ENCODE measurements around the gene PEPD.

DNA sequence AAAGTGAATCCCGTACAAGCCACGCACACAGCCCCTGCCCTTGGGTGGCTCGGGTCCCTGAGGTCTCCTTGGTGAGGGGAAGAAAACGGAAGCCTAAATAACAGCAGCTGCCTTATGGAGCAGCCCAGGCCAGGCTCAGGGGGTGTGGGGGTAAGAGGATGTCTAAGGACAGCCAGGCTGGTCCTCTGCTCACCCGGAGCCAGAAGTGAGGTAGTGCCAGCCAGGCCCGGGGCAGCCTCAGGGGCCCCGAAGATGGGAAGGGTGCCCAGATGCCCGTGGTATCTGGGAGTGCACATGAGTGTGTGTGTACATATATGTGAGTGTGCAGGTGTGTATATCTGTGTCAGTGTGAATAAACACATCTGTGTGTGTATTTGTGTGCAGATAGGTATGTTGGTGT lies 38.4 kb upstream of the PEPD start:
- TF ChIP-seq, protein P1, sequence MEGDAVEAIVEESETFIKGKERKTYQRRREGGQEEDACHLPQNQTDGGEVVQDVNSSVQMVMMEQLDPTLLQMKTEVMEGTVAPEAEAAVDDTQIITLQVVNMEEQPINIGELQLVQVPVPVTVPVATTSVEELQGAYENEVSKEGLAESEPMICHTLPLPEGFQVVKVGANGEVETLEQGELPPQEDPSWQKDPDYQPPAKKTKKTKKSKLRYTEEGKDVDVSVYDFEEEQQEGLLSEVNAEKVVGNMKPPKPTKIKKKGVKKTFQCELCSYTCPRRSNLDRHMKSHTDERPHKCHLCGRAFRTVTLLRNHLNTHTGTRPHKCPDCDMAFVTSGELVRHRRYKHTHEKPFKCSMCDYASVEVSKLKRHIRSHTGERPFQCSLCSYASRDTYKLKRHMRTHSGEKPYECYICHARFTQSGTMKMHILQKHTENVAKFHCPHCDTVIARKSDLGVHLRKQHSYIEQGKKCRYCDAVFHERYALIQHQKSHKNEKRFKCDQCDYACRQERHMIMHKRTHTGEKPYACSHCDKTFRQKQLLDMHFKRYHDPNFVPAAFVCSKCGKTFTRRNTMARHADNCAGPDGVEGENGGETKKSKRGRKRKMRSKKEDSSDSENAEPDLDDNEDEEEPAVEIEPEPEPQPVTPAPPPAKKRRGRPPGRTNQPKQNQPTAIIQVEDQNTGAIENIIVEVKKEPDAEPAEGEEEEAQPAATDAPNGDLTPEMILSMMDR (IDR thresholded peaks at IDR 0.05; ENCODE audit: insufficient read depth, low read length): no peak
- no peak for TF ChIP-seq POLR2AphosphoS5 (IDR thresholded peaks at IDR 0.05; ENCODE audit: low read depth)
- no peak for TF ChIP-seq SPI1 (IDR thresholded peaks at IDR 0.05; ENCODE audit: borderline replicate concordance, low read depth)
- TF ChIP-seq, protein P2, sequence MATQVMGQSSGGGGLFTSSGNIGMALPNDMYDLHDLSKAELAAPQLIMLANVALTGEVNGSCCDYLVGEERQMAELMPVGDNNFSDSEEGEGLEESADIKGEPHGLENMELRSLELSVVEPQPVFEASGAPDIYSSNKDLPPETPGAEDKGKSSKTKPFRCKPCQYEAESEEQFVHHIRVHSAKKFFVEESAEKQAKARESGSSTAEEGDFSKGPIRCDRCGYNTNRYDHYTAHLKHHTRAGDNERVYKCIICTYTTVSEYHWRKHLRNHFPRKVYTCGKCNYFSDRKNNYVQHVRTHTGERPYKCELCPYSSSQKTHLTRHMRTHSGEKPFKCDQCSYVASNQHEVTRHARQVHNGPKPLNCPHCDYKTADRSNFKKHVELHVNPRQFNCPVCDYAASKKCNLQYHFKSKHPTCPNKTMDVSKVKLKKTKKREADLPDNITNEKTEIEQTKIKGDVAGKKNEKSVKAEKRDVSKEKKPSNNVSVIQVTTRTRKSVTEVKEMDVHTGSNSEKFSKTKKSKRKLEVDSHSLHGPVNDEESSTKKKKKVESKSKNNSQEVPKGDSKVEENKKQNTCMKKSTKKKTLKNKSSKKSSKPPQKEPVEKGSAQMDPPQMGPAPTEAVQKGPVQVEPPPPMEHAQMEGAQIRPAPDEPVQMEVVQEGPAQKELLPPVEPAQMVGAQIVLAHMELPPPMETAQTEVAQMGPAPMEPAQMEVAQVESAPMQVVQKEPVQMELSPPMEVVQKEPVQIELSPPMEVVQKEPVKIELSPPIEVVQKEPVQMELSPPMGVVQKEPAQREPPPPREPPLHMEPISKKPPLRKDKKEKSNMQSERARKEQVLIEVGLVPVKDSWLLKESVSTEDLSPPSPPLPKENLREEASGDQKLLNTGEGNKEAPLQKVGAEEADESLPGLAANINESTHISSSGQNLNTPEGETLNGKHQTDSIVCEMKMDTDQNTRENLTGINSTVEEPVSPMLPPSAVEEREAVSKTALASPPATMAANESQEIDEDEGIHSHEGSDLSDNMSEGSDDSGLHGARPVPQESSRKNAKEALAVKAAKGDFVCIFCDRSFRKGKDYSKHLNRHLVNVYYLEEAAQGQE (IDR thresholded peaks at IDR 0.05; ENCODE audit: insufficient replicate concordance, low read depth): no peak

Measured in HL-60 (cell line).